Keratinocyte (primary cell): Measurements from ENCODE around the gene SAFB2. TPM values are rescaled to one million over a fixed set of nuclear protein-coding genes. Genes with fewer than 3 reads are reported as not detected.

Experiments
- DNase-seq: peaks from one replicate; pipeline ENCODE4 v3.0.0-alpha.2; 2011; ENCODE audit warnings: low read depth, missing footprints, low spot score
- FAIRE-seq: peaks from 2 replicates; lab custom pipeline; 2011; peaks lifted over from hg19 to GRCh38; lab: Jason Lieb, UNC
- H2AFZ ChIP-seq: 2 replicates; pipeline ENCODE4 v1.6.0; 2012; ENCODE audit warnings: low read length, control low read depth, inconsistent platforms; ENCODE audit not compliant: control insufficient read depth
- H3K27ac ChIP-seq: 2 replicates; pipeline ENCODE4 v1.5.1; 2011; ENCODE audit warnings: low read length; ENCODE audit not compliant: control insufficient read depth, insufficient read depth
- H3K27me3 ChIP-seq: 3 replicates; pipeline ENCODE4 v1.6.0; 2011; ENCODE audit warnings: low read length; ENCODE audit not compliant: control insufficient read depth, insufficient read depth; ENCODE audit errors: extremely low read depth
- H3K36me3 ChIP-seq, 2 experiments: 2 replicates in 1 of 2; 3 replicates in 1 of 2; pipeline ENCODE4 v1.5.1; 2011; ENCODE audit warnings: low read length in 2 of 2, mild to moderate bottlenecking in 1 of 2; ENCODE audit not compliant: control insufficient read depth in 2 of 2, insufficient read depth in 2 of 2; ENCODE audit errors: extremely low read depth in 1 of 2
- H3K4me1 ChIP-seq: 3 replicates; pipeline ENCODE4 v1.5.1; 2011; ENCODE audit warnings: low read length; ENCODE audit not compliant: control insufficient read depth, insufficient read depth; ENCODE audit errors: extremely low read depth
- H3K4me2 ChIP-seq: 3 replicates; pipeline ENCODE4 v1.6.0; 2011; ENCODE audit warnings: low read depth, low read length; ENCODE audit not compliant: control insufficient read depth, insufficient read depth; ENCODE audit errors: extremely low read depth
- H3K4me3 ChIP-seq, 3 experiments: fragments of 200-600 bp in 1 of 3; sonication (generic) in 1 of 3; 2 replicates in 2 of 3; 3 replicates in 1 of 3; pipeline ENCODE4 v1.5.1; 2011 to 2016; ENCODE audit warnings: low read length in 3 of 3, mild to moderate bottlenecking in 3 of 3, control low read depth in 2 of 3, inconsistent platforms in 1 of 3, low read depth in 1 of 3, mixed read lengths in 1 of 3, mixed run types in 1 of 3, moderate library complexity in 1 of 3; ENCODE audit not compliant: control insufficient read depth in 2 of 3, insufficient read depth in 2 of 3; ENCODE audit errors: extremely low read depth in 1 of 3
- H3K79me2 ChIP-seq: 2 replicates; pipeline ENCODE4 v1.6.0; 2012; ENCODE audit warnings: low read length; ENCODE audit not compliant: control insufficient read depth, insufficient read depth
- H3K9ac ChIP-seq: 3 replicates; pipeline ENCODE4 v1.6.0; 2011; ENCODE audit warnings: low read length; ENCODE audit not compliant: control insufficient read depth, insufficient read depth; ENCODE audit errors: extremely low read depth
- H3K9me1 ChIP-seq: 3 replicates; pipeline ENCODE4 v1.6.0; 2011; ENCODE audit warnings: low read length; ENCODE audit not compliant: control insufficient read depth, insufficient read depth; ENCODE audit errors: extremely low read depth
- H3K9me3 ChIP-seq: 2 replicates; pipeline ENCODE4 v1.5.1; 2012; ENCODE audit warnings: low read depth, low read length; ENCODE audit not compliant: control insufficient read depth
- H4K20me1 ChIP-seq: 3 replicates; pipeline ENCODE4 v1.6.0; 2011; ENCODE audit warnings: low read length; ENCODE audit not compliant: control insufficient read depth, insufficient read depth; ENCODE audit errors: extremely low read depth
- EZH2 ChIP-seq: IDR thresholded peaks from one replicate; pipeline ENCODE4 v1.6.1; 2012; ENCODE audit warnings: inconsistent platforms, mild to moderate bottlenecking, low read length, moderate library complexity
- dilution Hi-C: fragments of 300-500 bp; cut with MboI; formaldehyde crosslinking; loops from one replicate; pipeline ENCODE4 v1.7.0; 2020; ENCODE audit warnings: low sequenced_read_pairs; ENCODE audit not compliant: extremely low pct_ligation_motif_present
- polyA plus RNA-seq, 5 experiments: library from polyadenylated mRNA; depleted of rRNA in 3 of 5; stranded (reverse) in 3 of 5; stranded (forward) in 1 of 5; unstranded in 1 of 5; fragments of >200 nt; gene quantifications; 1 replicate in 1 of 5; 2 replicates in 3 of 5; 3 replicates in 1 of 5; pipeline versions ENCODE4 v1.2.1 to v1.2.3, GENCODE V29; 2011 to 2012; ENCODE audit warnings: missing spikeins in 2 of 5, low read depth in 1 of 5, low replicate concordance in 1 of 5
- TF ChIP-seq, protein P1 (sequence below), 3 experiments: IDR thresholded peaks in 1 of 3; conservative IDR thresholded peaks in 1 of 3; optimal IDR thresholded peaks in 1 of 3; 2 replicates in 2 of 3; 3 replicates in 1 of 3; pipeline versions ENCODE3 to v1.5.1; 2011; ENCODE audit warnings: low read length in 3 of 3, mild to moderate bottlenecking in 3 of 3, moderate library complexity in 2 of 3, control low read depth in 1 of 3, inconsistent platforms in 1 of 3; ENCODE audit not compliant: insufficient read depth in 2 of 3; ENCODE audit errors: extremely low read depth in 1 of 3

Gene SAFB2
- polyA plus RNA-seq, 1 donor (not counting 4 experiments of a cell fraction or from before 2014, with no cell fraction given), result 15.3 TPM

DNA sequence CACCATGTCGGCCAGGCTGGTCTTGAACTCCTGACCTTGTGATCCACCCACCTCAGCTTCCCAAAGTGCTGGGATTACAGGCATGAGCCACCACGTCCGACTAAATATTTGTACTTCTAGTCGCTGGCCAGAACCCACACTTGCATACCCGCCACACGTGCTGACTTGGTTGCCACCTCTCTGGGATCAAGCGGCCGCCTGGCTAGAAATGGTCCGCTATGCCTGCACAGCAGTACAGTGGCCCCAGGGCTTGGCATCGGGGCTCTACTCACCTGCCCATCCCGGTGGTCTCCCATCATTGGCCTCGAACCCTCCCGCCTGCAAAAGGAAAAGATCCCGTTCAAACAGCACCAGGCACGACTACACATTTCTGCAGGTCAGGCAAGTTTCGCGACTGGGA lies 31.1 kb downstream of the SAFB2 start:
- no peak overlapping the region for H3K9ac ChIP-seq
- H3K9me3 ChIP-seq, result no peaks in the 10 kb centered on the region
- H3K79me2 ChIP-seq, result no peaks in the 10 kb centered on the region
- DNase-seq (no peak), FAIRE-seq (no peak)
- H3K4me3 ChIP-seq, result no peak overlapping the region
- TF ChIP-seq EZH2, result no peak
- TF ChIP-seq, protein P1, sequence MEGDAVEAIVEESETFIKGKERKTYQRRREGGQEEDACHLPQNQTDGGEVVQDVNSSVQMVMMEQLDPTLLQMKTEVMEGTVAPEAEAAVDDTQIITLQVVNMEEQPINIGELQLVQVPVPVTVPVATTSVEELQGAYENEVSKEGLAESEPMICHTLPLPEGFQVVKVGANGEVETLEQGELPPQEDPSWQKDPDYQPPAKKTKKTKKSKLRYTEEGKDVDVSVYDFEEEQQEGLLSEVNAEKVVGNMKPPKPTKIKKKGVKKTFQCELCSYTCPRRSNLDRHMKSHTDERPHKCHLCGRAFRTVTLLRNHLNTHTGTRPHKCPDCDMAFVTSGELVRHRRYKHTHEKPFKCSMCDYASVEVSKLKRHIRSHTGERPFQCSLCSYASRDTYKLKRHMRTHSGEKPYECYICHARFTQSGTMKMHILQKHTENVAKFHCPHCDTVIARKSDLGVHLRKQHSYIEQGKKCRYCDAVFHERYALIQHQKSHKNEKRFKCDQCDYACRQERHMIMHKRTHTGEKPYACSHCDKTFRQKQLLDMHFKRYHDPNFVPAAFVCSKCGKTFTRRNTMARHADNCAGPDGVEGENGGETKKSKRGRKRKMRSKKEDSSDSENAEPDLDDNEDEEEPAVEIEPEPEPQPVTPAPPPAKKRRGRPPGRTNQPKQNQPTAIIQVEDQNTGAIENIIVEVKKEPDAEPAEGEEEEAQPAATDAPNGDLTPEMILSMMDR (optimal IDR thresholded peaks at IDR 0.05 in 1 of 3, IDR thresholded peaks at IDR 0.05 in 1 of 3, conservative IDR thresholded peaks at IDR 0.05 in 1 of 3; ENCODE audit: extremely low read depth in 1 of 3, insufficient read depth in 2 of 3, low read length in 3 of 3), result no peak
- dilution Hi-C loops, result no loop called here
- no peak overlapping the region for H3K4me2 ChIP-seq
- H3K36me3 ChIP-seq, result peaks cover 49 to 53% of the 10 kb centered on the region in 2 experiments
- H3K4me1 ChIP-seq, result peaks cover 1% of the 10 kb centered on the region
- no peaks in the 10 kb centered on the region for H3K9me1 ChIP-seq
- H3K27me3 ChIP-seq, result no peaks in the 10 kb centered on the region
- H2AFZ ChIP-seq, result no peak overlapping the region
- H4K20me1 ChIP-seq, result no peaks in the 10 kb centered on the region
- H3K27ac ChIP-seq, result no peak overlapping the region

- Histone ChIP-seq H3K79me2 (no peaks in the 10 kb centered on the region), H3K27me3 (no peaks in the 10 kb centered on the region), H3K9me3 (no peaks in the 10 kb centered on the region), H3K4me3 (no peak overlapping the region), H3K4me2 (no peak overlapping the region), H4K20me1 (peaks cover 4% of the 10 kb centered on the region), H2AFZ (no peak overlapping the region), H3K27ac (no peak overlapping the region), H3K4me1 (peaks cover 8% of the 10 kb centered on the region), H3K9me1 (no peaks in the 10 kb centered on the region), H3K36me3 (peaks cover 49 to 51% of the 10 kb centered on the region in 2 experiments), H3K9ac (no peak overlapping the region)
- TF ChIP-seq, protein P1 (optimal IDR thresholded peaks at IDR 0.05 in 1 of 3, IDR thresholded peaks at IDR 0.05 in 1 of 3, conservative IDR thresholded peaks at IDR 0.05 in 1 of 3; ENCODE audit: extremely low read depth in 1 of 3, insufficient read depth in 2 of 3, low read length in 3 of 3), result no peak
- TF ChIP-seq EZH2, result no peak
- no peak for DNase-seq
- dilution Hi-C loops, result no loop called here
- no peak for FAIRE-seq
Measured at GRCh38 chr19:5590865-5591154, 31.8 kb downstream of the SAFB2 start.
